Measurements from ENCODE around the gene TPST1.

Gene TPST1

GRCh38 chr7:66187905-66188304 lies 17.2 kb upstream of the TPST1 start:
- no peak overlapping the region for H3K9ac ChIP-seq (ENCODE audit: low read depth, low read length)
- no peaks in the 10 kb centered on the region for H3K36me3 ChIP-seq (ENCODE audit: insufficient read depth, low read length)
- H4K20me1 ChIP-seq (ENCODE audit: insufficient read depth, low read length), result no peaks in the 10 kb centered on the region
- no peak overlapping the region for H3K4me3 ChIP-seq (ENCODE audit: low read depth in 1 of 2, low read length in 2 of 2)
- H2AFZ ChIP-seq (ENCODE audit: low read depth, low read length), result no peak overlapping the region
- ATAC-seq (ENCODE audit: insufficient read depth, low read depth) (no peak), DNase-seq (no peak)
- H3K9me3 ChIP-seq (ENCODE audit: insufficient read depth, low read length, severe bottlenecking), result no peaks in the 10 kb centered on the region
- H3K79me2 ChIP-seq (ENCODE audit: insufficient read depth, low read length), result no peaks in the 10 kb centered on the region
- no peaks in the 10 kb centered on the region for H3K4me1 ChIP-seq (ENCODE audit: insufficient read depth, low read length)
- H3K27me3 ChIP-seq (ENCODE audit: insufficient read depth, low read length, poor library complexity), result no peaks in the 10 kb centered on the region
- TF ChIP-seq CTCF (IDR thresholded peaks at IDR 0.05; ENCODE audit: borderline replicate concordance, extremely low read depth, low read length, poor library complexity, severe bottlenecking) (no peak), EZH2 (IDR thresholded peaks at IDR 0.05; ENCODE audit: borderline replicate concordance, low read depth, low read length, severe bottlenecking) (no peak)
- no peak overlapping the region for H3K4me2 ChIP-seq (ENCODE audit: insufficient read depth, low read length)
- H3K27ac ChIP-seq (ENCODE audit: low read length), result no peak overlapping the region

- TF ChIP-seq CTCF (IDR thresholded peaks at IDR 0.05; ENCODE audit: borderline replicate concordance, extremely low read depth, low read length, poor library complexity, severe bottlenecking), result no peak
- TF ChIP-seq EZH2 (IDR thresholded peaks at IDR 0.05; ENCODE audit: borderline replicate concordance, low read depth, low read length, severe bottlenecking), result no peak
- Histone ChIP-seq H3K27me3 (ENCODE audit: insufficient read depth, low read length, poor library complexity) (no peaks in the 10 kb centered on the region), H3K79me2 (ENCODE audit: insufficient read depth, low read length) (no peaks in the 10 kb centered on the region), H3K4me3 (ENCODE audit: low read depth in 1 of 2, low read length in 2 of 2) (no peak overlapping the region), H3K27ac (ENCODE audit: low read length) (no peak overlapping the region), H3K4me1 (ENCODE audit: insufficient read depth, low read length) (no peaks in the 10 kb centered on the region), H3K4me2 (ENCODE audit: insufficient read depth, low read length) (no peak overlapping the region), H3K9me3 (ENCODE audit: insufficient read depth, low read length, severe bottlenecking) (no peaks in the 10 kb centered on the region), H4K20me1 (ENCODE audit: insufficient read depth, low read length) (no peaks in the 10 kb centered on the region), H2AFZ (ENCODE audit: low read depth, low read length) (no peak overlapping the region), H3K36me3 (ENCODE audit: insufficient read depth, low read length) (no peaks in the 10 kb centered on the region), H3K9ac (ENCODE audit: low read depth, low read length) (no peak overlapping the region)
- ATAC-seq (ENCODE audit: insufficient read depth, low read depth) (no peak), DNase-seq (no peak)
These were observed 16.5 kb upstream of the TPST1 start for GRCh38 chr7:66188645-66189044.

- H3K9ac ChIP-seq (ENCODE audit: low read depth, low read length), result no peak overlapping the region
- H3K4me2 ChIP-seq (ENCODE audit: insufficient read depth, low read length), result no peak overlapping the region
- H3K36me3 ChIP-seq (ENCODE audit: insufficient read depth, low read length), result no peaks in the 10 kb centered on the region
- no peak for ATAC-seq (ENCODE audit: insufficient read depth, low read depth)
- peaks cover under 1% of the 10 kb centered on the region for H3K27me3 ChIP-seq (ENCODE audit: insufficient read depth, low read length, poor library complexity)
- DNase-seq, result no peak
- TF ChIP-seq CTCF (IDR thresholded peaks at IDR 0.05; ENCODE audit: borderline replicate concordance, extremely low read depth, low read length, poor library complexity, severe bottlenecking), result no peak
- no peak for TF ChIP-seq EZH2 (IDR thresholded peaks at IDR 0.05; ENCODE audit: borderline replicate concordance, low read depth, low read length, severe bottlenecking)
- H3K27ac ChIP-seq (ENCODE audit: low read length), result no peak overlapping the region
- H2AFZ ChIP-seq (ENCODE audit: low read depth, low read length), result no peak overlapping the region
- no peaks in the 10 kb centered on the region for H4K20me1 ChIP-seq (ENCODE audit: insufficient read depth, low read length)
- H3K79me2 ChIP-seq (ENCODE audit: insufficient read depth, low read length), result no peaks in the 10 kb centered on the region
- no peaks in the 10 kb centered on the region for H3K9me3 ChIP-seq (ENCODE audit: insufficient read depth, low read length, severe bottlenecking)
- H3K4me3 ChIP-seq (ENCODE audit: low read depth in 1 of 2, low read length in 2 of 2), result no peak overlapping the region
- no peaks in the 10 kb centered on the region for H3K4me1 ChIP-seq (ENCODE audit: insufficient read depth, low read length)
These were observed 15.2 kb upstream of the TPST1 start for GRCh38 chr7:66189695-66190503.
